SIG-M5 treated with dmso at 0.1 percent for 504 hours (cell line): ENCODE data around the gene OR4D1.
"Not testable (repeated sequence)": the region's sequence is repeated elsewhere in the genome, so short reads cannot be mapped to it uniquely, and the experiment has no call there.

Source experiments
- DNase-seq: peaks from one replicate; lab custom pipeline; 2025; ENCODE audit not compliant: unreplicated experiment; lab: John Stamatoyannopoulos, UW

OR4D1 gene

GRCh38 chr17:58147930-58148434 is at the start of gene OR4D1:
OR4D1 (plus strand) TSS chr17:58148384; CDS start chr17:58155154, 6,770 bp downstream.
- no peak for DNase-seq

- DNase-seq = no peak
These were observed 47.7 kb upstream of the OR4D1 start for GRCh38 chr17:58100506-58100905.

- DNase-seq = not testable (repeated sequence)
These were observed 46.3 kb upstream of the OR4D1 start for GRCh38 chr17:58101898-58102297.

GRCh38 chr17:58105093-58105492 is 43.1 kb upstream of the OR4D1 start:
- DNase-seq = no peak

- no peak for DNase-seq
These were observed 40.9 kb upstream of the OR4D1 start for GRCh38 chr17:58107306-58107705.

- DNase-seq = no peak
These were observed 39.0 kb upstream of the OR4D1 start for GRCh38 chr17:58109197-58109596.

DNA sequence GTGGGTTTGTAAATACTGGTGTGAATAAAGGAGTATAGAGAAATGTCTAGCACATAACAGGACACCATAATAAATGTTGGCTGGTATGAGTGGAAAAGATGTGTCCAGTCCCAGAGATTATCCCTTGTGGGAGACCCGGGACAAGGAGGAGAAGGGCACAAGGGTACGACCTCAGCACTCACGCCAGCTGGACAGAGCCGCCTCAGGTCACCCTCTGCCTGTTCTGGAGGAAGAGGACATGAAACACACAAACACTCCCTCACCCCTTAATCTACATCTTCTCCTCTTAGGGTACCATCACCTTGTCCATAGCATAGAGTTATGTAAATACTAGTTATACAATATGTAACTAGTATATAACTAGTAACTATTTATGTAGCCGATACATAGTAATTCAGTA is 38.2 kb upstream of the OR4D1 start:
- DNase-seq = no peak

- DNase-seq = no peak
These were observed 36.5 kb upstream of the OR4D1 start for GRCh38 chr17:58111676-58112075.

GRCh38 chr17:58112970-58113631 is 35.1 kb upstream of the OR4D1 start:
- DNase-seq = peak; percentile 67

DNA sequence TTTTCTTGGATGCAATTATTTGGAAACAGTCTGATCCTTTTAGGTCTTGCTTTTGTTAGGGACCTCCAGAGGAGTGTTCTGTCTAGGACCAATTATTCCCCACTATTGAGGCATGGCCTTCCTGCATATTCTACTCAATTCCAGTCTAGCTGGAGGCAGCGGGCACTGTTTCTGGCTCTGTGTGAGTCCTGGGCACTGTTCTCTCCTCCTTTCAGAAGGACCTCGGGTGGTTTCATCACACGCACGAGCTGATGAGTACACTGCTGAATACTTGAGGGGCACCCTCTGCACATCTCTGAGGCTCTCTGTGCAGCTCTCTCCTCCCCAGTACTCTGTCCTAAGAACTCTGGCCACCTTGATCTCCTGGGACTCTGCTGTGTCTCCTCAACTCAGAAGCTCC is 34.2 kb upstream of the OR4D1 start:
- no peak for DNase-seq

DNA sequence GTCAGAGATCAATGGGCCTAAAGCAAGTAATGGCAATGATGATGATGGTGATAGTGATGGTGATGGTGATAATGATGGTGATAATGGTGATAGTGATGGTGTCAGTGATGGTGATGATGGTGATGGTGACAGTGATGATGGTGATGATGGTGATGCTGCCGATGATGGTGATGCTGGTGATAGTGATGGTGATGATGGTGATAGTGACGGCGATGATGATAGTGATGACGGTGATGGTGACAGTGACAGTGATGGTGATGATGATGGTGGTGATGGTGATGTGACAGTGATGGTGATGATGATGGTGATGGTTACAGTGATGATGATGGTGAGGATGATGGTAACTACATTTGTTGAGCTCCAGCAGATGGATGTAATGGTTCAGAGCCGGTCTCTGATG is 30.8 kb upstream of the OR4D1 start:
- DNase-seq = no peak

DNA sequence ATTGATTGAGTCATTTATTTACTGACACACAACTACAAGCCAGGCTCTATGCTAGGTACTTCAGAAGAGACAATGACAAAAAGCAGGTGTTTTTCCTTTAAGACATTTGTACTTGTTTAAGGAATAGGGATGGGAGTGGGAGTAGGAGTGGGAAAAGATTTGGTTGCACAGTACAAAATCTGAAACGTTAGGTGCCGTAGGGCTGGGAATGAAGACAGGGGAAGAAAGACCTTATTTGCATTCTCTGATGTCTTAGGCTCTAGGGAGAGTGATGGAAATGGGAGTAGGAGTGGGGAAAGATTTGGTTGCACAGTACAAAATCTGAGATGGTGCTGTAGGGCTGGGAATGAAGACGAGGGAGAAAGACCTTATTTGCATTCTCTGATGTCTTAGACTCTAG is 28.7 kb upstream of the OR4D1 start:
- DNase-seq = no peak

- peak; percentile 60 for DNase-seq
These were observed 27.9 kb upstream of the OR4D1 start for GRCh38 chr17:58120195-58120822.

- peak; percentile 64 for DNase-seq
These were observed 26.3 kb upstream of the OR4D1 start for GRCh38 chr17:58121925-58122324.

DNA sequence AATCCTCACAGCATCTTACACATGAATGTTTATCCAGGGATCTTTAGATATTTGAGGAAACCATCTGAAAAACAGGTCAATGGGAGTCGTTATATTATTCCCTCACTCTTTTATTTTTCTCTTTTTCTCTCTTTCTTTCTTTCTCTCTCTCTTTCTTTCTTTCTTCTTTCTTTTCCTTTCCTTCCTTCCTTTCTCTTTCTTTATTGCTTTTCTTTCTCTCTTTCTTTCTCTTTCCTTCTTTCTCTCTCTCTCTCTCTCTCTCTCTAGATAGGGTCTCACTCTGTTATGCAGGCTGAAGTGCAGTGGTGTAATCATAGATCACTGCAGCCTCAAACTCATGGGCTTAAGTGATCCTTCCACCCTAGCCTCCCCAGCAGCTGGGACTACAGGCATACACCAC is 20.3 kb upstream of the OR4D1 start:
- no peak for DNase-seq

DNA sequence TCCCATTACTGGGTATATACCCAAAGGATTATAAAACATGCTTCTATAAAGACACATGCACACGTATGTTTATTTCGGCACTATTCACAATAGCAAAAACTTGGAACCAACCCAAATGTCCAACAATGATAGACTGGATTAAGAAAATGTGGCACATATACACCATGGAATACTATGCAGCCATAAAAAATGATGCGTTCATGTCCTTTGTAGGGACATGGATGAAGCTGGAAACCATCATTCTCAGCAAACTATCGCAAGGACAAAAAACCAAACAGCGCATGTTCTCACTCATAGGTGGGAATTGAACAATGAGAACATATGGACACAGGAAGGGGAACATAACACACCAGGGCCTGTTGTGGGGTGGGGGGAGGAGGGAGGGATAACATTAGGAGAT is 15.5 kb upstream of the OR4D1 start:
- not testable (repeated sequence) for DNase-seq

- DNase-seq = peak; percentile 19
These were observed 11.4 kb upstream of the OR4D1 start for GRCh38 chr17:58136669-58137279.

DNA sequence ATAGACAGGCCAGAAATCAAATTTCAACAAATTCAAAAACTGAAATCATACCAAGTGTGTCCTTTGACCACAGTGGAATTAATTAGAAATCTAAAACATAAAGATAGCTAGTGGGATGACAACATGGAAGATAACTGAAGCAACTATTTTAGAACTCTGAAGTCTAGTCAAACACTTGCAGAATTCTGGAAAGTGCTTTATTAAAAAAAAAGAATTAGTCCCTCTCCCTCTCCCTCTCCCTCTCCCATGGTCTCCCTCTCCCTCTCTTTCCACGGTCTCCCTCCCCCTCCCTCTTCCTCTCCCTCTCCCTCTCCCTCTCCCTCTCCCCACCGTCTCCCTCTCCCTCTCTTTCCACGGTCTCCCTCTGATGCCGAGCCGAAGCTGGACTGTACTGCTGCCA is 6.7 kb upstream of the OR4D1 start:
- DNase-seq = no peak

DNA sequence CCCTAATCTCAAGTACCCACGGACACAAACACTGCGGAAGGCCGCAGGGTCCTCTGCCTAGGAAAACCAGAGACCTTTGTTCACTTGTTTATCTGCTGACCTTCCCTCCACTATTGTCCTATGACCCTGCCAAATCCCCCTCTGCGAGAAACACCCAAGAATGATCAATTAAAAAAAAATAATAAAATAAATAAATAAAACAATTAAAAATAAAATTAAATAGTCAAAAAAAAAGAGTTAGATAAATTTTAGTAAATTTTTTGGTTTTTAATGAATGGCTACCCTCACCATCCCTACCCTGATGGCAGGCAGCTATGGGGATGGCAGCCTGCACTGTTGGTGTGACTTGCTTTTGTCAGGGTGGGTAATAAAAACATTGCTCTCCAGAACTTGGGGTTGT is 4.8 kb upstream of the OR4D1 start:
- not testable (repeated sequence) for DNase-seq

GRCh38 chr17:58144801-58145200 is 3.4 kb upstream of the OR4D1 start:
- no peak for DNase-seq

GRCh38 chr17:58148609-58149008 is 425 bp downstream of the OR4D1 start:
- DNase-seq = no peak

- DNase-seq = no peak
These were observed 2.2 kb downstream of the OR4D1 start for GRCh38 chr17:58150394-58150793.
